Limb (tissue), 2 donors: ENCODE results near the gene HSPA1A.
"Not testable (repeated sequence)": the region's sequence is repeated elsewhere in the genome, so short reads cannot be mapped to it uniquely, and the experiment has no call there.

Source experiments
- DNase-seq, 2 donors: peaks; one replicate each; pipeline ENCODE4 v3.0.0-alpha.2; 2016; ENCODE audit errors: extremely low spot score in 2 of 2

HSPA1A gene

DNA sequence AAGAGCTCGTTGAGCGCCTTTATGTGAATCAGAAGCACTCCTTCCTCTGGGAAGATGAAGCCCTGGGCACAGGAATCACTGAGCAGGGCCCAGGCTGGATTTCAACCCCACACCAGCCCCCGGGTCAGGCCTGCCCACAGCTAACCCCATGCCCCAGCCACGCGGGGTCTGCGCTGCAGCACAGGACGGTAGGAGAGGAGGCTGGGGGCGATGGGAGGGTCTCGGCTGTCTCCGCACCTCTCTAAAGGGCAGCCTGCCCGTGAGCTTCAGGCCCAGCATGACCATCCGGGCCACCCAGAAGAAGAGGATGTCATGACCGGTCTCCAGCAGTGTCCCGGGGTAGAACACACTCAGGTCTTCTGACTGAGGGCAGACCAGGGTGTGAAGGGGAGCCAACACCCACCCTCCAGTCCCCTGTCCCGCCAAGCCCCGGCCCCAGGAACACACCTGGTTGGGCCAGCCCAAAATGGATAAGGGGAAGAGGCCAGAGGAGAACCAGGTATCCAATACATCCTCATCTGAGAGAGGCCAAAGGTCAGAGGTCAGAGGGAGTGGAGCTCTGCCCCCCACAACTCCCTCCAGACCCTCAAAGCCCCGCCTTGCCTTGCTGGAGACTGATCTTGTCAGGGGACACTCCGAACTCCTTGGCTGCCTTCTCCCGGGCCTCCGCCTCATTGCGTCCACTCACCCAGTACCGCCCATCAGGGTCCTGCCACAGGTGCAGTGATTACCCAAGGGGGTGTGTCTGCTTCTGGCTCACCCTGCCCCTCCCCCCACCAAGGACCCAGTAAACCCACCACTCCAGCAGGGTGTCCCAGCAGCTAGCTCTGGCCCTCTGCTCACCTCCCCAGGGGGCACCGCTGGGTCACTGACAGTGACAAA is 33.9 kb upstream of the HSPA1A start:
- DNase-seq = no peak

DNA sequence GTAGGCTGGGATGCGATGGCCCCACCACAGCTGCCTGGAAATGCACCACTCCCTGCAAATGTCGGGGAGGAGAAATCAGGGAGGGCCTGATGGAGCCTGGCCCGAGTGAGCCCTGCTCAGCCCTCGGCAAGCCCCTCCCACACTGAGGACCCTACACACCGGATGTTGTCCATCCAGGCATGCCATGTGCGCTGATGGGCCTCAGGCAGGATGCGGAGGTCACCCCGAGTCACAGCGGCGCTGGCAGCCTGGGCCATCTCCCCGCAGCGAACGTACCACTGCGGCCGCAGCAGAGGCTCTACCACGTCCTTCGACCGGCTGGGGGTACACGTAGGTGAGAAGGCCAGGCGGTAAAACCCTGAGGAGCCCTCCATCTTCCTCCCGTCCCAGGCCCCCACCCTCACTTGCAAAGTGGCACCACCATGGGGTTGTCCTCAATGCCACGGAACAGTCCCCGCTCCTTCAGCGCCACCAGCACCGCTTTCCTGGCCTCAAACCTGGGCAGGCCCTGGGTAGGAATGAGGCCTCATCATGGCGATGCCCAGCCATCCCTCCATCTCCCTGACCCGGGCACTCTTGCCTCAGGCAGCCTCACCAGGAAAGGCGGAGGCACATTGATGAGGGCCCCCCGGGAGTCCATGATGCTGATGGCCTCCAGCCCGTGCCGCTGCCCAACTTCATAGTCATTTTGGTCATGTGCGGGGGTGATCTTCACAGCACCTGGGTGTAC is 33.1 kb upstream of the HSPA1A start:
- DNase-seq = no peak

DNA sequence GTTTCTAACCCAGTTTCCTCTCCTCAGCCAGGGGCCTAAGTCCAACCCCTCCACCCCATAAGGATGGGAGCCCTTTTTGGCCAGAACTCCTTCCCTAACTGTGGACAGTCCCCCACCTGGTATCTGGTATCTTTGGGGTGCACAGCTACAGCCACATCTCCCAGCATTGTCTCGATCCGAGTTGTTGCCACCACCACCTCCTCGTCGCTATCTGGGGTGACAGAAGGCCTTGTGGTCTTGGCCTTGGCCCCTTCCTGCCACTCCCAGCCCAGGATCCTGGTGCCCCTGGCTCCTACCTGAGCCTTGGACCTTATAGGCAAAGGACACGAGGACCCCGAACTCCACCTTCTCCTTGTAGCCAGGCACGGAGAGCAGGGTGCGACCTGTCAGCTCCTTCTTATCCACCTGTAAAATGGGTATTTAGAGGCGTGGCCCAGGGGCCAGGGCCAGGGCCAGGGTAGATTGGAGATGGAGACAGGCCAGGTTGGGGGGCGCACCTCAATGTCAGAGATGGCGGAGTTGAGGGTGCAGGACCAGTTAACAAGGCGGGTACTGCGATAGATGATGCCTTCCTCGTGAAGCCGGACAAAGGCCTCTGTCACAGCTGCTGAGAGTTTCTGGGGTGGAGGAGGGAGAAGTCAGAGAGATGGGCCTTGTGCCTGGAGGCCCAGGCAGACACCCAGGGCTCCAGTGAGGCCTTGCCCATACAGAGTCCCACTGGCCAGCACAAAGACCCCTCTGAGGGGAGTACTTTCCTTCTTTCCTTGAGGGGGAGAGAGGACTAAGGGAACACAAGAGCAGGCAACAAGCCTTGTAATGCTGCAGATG is 31.0 kb upstream of the HSPA1A start:
- no peak for DNase-seq

DNA sequence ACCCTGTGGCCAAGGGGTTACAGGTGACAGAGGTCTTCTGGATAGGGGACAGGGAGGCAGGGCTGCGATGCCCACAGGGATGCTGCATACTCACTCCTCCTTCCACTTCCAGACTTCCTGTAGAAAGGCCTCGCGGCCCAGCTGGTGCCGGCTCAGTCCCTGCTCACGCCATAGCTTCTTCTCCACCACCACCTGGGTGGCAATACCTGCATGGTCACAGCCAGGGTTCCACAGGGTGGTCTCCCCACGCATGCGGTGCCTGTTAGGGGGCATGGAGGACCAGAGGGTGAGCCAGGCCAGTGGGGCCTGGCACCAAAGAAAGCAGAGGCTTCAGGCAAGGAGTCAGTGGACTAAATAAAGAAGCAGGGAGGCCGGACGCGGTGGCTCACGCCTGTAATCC is 29.9 kb upstream of the HSPA1A start:
- DNase-seq = no peak

DNA sequence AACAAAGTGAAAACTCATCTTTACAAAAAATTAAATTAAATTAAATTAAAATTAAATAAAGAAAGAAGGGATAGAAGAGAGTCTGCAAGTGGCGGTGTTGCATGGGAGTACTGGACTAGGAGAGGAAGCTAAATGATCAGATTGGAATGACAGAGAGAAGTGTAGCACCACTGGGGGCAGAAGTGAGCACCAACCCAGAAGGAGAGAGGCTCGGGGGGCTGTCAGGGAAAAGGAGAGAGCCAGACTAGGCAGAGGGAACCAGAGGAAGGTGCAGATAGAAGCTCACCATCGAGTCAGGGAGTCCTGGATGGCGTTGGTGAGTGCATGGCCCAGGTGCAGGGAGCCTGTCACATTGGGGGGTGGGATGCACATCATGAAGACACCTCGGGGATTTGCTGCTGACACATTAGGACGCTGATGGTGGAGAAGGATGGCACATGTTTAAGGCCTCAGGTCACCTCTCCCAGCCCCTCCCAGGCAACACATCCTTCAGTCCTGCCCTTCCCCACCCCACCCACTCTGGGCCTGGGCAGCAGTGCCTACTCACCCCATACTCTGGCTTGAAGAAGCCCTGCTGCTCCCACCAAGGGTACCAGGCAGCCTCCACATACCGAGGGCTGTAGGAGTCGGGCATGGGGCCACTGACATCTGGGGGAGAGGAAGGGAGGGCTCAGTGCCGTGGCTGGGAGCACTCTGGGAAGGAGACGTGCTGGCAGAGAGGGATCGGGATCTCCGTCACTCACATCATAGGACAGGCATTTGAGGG is 23.8 kb upstream of the HSPA1A start:
- peak; percentile 52 to 77 for DNase-seq

DNA sequence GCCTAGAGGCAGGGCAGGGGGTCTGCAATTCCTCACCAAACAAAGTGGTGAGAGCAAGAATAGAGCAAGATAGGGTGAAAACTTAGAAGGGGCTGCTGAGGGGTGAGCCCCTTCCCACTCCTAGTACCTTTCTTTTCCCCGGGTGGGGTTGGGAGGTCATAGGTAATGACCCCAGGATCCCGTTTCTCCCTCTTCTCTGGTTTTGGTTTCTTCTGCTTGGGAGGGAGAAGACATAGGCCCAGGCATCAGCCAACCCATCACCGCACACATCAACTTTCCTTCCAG is 23.3 kb upstream of the HSPA1A start:
- no peak for DNase-seq

DNA sequence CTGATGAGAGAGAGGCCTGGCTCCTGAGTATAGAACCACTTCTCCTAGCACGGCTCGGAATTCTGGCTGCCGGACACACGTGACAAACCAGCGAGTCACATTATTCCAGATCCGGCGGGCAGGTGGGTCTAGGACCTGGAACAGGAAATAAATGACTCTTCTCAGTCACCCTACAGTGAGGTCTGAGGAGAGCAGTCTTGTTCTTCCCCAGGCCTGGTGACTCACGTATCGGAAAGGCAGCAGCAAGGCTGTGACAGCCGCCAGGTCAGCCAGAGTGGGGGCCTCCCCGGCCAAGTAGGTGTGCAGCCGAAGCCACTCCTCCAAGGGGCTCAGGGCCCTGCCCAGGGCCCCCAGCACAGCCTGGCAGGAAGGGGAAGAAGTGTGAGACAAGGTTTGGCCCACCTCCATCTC is 22.6 kb upstream of the HSPA1A start:
- DNase-seq = no peak

DNA sequence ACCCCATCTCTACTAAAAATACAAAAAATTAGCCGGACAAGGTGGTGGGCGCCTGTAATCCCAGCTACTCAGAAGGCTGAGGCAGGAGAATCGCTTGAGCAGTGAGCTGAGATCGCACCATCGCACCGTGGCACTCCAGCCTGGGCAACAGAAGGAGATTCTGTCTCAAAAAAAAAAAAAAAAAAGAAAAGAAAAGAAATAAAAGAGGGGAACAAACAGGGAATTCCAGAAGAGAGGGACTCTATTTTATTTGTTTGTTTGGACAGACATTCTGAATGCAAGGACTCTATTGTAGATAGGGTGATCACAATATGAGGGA is 21.5 kb upstream of the HSPA1A start:
- DNase-seq = not testable (repeated sequence)

DNA sequence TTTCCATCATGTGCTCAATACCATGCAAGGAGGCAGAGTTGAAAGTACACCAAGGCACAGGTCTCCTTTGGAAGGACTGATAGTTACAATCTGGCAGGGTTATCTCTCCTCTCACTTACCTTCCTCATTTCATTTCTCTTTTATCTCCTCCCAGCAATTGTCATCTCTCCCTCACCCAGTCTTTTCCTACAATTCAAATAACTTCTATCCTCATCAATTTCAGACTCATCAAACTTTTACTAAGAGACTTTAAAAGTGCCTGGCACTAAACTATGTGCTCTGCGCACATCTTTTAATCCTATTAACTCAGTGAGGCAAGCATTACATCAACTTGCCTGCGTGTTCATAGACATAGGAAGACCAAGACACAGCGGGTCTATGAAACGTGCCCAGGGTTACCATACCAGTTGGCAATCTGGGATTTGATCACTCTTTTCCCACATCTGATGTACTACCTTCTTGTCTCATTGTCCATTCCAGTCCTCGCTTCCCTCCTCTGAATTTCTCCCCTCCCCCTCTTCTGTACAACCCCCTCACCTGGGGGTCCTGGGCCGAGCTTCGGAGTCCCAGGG is 21.0 kb upstream of the HSPA1A start:
- no peak for DNase-seq

DNA sequence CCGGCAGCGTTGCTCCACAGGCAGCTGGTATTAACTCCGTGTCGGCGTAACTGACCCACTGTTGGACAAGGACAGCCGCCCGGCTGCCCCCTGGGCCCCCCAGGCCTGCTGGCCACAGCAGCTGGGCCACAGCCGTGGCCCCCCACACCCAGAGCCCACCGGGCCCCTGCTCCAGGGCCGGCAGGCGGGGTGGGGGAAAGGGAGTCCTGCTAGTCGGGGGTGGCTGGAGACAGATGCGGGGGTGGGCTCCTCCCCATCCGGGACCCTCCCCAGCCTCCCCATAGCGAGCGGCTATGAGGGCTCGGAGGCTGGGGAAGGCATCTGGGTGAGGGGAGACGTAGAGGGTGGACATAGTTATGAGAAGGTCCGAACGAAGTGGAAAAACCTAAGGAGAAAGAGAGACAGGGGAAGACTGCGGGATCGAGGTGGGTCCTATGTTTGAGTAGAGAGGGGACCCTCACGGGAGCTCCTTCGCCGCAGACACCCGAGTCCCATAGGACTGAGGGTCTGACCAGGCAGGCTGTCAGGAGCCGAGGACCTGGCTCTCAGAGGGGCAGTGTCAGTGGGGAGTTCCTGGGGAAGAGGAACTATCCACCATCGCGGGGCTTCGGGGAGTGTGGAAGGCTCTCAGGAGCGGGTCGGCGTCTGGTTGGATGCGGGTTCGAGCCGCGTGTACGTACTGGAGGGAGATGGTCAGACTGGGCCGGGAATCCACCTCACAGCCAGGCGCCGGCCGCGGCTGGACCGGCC is 20.3 kb upstream of the HSPA1A start:
- peak in 1 of 2 donors; percentile 54 for DNase-seq

DNA sequence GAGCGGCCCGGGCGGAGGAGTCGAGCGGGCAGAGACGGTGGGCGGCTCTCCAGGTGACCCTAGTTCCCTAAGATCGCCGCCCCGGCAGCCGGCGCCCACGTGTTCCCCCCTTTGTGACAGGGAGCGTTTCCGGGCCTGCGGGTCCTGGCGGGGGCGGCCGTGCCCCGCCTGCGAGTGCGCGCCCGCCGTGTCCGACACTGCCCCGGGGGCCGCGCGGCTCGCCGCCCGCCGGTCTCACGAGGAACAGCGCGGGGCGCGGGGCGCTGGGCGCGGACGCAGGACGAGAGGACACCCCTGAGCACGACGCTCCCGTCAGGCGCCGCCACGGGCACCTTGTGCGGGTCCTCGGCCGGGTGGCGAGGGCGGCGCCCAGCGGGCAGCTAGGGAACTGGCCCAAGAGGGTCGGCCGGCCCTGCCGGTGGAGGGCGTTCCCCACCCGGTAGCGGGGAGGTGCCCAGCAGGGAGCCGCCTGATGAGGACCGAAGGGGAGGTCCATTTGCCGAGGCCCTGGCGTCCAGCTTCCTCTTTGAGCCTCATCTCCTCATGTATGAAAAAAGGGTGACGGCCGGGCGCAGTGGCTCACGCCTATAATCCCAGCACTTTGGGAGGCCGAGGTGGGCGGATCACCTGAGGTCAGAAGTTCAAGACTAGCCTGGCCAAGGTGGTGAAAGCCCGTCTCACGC is 19.6 kb upstream of the HSPA1A start, which contains the start of gene VARS1:
TSS of gene VARS1 (minus strand) at position 137 of the 683 bp plus-strand sequence. CDS start 535 bp downstream, outside the sequence.
- peak; percentile 87 to 92 for DNase-seq

DNA sequence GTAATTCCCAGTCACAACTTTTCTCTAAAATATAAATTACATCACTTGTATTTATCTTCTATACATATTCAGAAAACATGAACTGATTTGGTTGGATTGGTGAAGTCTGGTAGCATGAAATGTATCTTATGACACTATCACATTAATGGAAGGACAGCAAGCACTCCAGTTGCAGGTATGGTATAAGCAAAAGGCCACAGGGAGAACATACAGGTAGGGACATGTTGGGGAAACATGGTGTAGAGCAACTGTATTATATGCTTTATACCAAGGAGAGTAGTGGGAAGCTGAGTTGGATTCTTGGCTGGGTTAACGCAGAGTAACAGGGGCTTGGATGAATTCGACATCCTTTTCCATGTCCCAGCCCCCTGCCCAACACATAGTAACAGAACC is 18.4 kb upstream of the HSPA1A start:
- no peak for DNase-seq

DNA sequence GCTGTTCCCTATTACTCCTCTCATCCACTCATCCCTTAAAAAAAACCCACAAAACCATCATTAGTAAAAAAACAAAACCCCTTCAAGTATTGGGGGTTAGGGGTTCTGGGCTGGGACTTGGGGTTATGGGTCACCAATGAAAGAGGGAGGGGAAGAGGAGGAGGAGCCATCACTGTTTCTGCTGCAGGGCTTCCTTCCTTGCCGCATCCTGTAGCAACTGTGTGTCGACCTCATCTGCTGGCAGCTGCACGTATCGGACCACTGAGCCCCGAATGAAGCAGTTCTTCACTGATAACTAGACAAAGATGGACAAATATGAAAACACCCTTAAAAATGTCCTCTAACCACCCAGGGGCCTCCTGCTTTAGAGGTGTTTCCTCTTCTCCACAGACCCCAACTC is 17.8 kb upstream of the HSPA1A start:
- no peak for DNase-seq

DNA sequence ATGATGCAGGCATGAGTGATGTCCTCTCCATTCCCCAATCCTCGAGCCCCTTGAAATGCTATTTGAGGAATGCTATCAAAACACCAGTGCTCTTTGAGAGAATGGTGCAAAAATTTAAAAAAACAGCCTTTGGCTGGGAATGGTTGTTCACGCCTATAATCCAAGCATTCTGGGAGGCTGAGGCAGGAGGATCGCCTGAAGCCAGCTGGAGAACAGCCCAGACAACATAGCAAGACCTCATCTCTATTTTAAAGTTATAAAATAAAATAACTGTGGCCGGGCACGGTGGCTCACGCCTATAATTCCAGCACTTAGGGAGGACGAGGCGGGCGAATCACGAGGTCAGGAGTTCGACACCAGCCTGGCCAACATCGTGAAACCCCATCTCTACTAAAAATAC is 15.6 kb upstream of the HSPA1A start:
- no peak for DNase-seq

DNA sequence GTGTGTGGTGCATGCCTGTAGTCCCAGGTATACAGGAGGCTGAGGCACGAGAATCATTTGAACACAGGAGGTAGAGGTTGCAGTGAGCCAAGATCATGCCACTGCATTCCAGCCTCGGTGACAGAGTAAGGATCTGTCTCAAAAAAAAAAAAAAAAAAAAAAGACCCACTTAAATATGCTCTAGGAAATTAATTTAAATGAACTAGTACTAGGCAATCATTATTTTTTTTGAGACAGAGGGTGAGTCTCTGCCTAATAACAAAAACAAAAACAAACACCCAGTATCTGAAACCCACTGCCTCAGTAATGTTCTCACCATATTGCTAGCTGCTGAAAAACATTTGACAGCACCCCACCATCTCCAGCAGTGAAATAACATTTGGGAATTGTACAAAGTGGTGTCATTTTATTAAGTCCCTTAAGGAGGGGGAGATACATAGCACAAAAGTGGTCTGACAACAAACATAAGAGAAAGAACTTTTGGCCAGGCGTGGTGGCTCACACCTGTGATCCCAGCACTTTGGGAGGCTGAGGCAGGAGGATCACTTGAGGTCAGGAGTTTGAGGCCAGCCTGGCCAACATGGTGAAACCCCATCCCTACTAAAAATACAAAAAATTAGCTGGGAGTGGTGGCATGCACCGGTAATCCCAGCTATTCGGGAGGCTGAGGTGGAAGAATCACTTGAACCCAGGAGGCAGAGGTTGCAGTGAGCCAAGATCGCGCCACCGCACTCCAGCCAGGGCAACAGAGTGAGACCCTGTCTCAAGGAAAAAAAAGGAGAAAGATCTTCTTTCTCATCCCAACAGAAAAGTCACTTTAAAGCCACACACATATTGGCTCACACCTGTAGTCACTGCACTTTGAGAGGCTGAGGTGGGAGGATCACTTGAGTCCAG is 14.1 kb upstream of the HSPA1A start:
- not testable (repeated sequence) for DNase-seq

DNA sequence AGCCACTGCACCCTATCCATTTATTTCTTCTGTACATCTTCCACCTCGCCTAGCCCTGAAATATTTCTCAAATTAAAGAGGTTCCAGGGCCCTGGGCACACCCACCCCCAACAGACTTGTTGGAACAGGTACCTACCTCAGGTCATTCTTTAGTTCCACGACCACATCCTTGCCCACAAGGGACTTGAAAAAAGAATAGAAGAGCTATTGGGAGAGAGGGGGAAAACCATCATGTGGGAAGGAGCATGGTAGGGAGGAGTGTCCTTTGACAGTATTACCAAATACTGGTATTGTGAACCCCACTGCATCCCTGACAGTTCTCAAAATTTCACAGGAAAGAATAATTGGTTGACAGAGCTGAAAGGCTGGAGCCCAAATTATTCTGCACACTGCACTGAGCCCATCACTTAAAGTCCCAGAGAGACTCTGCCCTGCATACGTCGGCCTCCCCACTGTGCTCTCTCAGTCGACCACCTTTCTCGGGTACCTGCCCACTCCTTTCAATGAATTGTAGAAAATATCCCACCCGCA is 9.3 kb upstream of the HSPA1A start:
- no peak for DNase-seq

DNA sequence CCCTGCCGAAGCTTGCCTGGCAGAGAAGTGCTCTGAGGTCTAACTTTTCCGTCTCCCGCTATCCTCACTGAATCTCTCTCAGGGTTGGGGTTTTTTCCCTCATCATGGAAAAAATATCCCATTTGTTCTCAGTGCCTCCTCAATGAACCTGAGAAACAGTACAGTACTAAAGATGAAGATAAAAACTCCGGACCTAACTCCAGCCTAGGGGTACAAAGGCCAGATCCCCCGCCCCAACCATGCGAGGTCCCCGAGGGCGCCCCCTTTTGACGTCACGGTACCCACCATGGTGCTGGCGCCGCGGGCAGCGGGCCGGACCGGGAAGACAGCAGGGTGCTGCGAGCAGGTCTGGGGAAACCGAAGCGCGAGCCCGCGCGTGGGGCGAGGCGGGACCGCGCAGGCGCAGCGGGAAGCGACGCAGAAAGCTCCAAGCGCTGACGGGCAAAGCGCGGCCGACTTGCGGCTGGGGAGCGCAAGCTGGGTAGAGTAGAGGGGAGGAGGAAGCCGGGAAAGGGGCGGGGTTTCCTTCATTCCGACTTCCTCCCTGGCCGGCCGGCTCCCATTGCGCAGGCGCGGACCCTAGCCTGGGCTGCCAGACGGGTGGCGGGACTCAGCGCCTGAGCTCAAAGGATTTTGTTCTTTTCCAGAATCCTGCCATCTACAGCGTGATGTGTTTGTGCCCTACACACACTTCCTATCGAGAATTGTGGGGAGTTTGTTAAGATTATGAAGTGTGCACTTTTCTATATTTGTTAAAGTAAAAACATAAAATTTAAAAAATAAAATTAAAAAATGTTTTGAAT is 8.7 kb upstream of the HSPA1A start, which contains the start of gene LSM2:
TSS of gene LSM2 (minus strand) at position 497 of the 803 bp plus-strand sequence. CDS start at position 288, 209 bp downstream.
- peak; percentile 97 to 98 for DNase-seq
